Measurements from ENCODE around the gene PRRC1. TPM values are rescaled to one million over a fixed set of nuclear protein-coding genes. Genes with fewer than 3 reads are reported as not detected.

The PRRC1 gene
- total RNA-seq, 4 donors from 2014 or later: 9.7 to 17.8 (median 10.3) TPM

DNA sequence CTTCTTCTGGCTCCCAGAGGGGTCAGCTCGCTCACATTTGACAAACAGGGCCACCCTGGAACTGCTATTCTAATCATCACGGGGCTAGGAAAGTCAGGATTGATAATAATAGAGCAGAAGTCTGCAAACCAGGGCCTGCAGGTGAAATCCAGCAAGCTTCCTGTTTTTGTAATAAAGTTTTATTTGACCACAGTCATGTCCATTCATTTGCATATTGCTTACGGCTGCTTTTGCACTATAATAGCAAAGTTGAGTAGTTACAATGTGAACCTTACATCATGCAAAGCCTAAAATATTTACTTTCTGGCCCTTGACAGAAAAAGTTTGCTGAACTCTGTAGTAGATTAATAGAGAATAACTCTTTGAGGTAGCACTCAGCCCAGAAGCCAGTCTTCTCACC, 68.2 kb downstream of the PRRC1 start:
- no peak for ATAC-seq
- Histone ChIP-seq H3K36me3 (no peaks in the 10 kb centered on the region), H3K27ac (no peak overlapping the region), H3K9me3 (no peaks in the 10 kb centered on the region), H3K4me1 (peaks cover 8% of the 10 kb centered on the region in 2 donors), H3K27me3 (no peaks in the 10 kb centered on the region), H3K4me3 (no peak overlapping the region)
- no peak for TF ChIP-seq POLR2A (IDR thresholded peaks at IDR 0.05)
- TF ChIP-seq, protein P1, sequence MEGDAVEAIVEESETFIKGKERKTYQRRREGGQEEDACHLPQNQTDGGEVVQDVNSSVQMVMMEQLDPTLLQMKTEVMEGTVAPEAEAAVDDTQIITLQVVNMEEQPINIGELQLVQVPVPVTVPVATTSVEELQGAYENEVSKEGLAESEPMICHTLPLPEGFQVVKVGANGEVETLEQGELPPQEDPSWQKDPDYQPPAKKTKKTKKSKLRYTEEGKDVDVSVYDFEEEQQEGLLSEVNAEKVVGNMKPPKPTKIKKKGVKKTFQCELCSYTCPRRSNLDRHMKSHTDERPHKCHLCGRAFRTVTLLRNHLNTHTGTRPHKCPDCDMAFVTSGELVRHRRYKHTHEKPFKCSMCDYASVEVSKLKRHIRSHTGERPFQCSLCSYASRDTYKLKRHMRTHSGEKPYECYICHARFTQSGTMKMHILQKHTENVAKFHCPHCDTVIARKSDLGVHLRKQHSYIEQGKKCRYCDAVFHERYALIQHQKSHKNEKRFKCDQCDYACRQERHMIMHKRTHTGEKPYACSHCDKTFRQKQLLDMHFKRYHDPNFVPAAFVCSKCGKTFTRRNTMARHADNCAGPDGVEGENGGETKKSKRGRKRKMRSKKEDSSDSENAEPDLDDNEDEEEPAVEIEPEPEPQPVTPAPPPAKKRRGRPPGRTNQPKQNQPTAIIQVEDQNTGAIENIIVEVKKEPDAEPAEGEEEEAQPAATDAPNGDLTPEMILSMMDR (IDR thresholded peaks at IDR 0.05 in 4 of 5, conservative IDR thresholded peaks at IDR 0.05 in 1 of 5): no peak
- in situ Hi-C loops (cut with MboI; ENCODE audit: low sequenced_read_pairs in 4 of 4): no loop called here
- DNase-seq: no peak
- intact Hi-C loops (cut with DNase I; ENCODE audit: low total_unique reads): no loop called here

DNA sequence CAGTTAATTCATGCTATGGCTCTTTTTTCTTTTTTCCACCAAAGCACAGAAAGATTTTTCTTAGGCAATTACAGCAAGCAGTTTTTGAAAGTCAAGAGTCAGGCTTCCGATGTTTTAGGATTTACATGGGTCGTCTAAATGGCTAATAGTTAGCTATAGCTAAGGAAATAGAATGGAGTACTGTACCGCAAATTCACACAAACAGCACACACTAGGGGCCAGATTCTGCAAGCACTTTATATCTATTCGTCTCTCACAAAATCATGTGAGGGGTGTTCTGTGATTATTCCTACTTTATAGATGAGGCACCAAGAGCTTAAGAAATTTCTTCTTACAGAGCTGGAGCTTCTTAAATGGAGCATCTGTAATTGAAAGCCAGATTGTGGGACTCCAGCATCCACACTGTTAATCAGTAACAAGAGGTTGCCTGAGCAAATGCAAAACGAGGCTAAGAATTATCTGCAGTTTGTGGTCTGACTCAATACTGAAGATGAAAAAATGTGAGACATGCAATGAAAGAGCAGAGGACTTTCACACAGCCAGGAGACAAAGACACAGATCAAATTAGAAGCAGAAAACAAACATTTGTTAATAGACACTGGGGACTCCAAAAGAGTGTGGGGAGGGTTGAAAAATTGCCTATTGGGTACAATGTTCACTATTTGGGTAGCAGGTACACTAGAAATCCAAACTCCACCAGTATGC, 68.8 kb downstream of the PRRC1 start:
- Histone ChIP-seq H3K27me3 (no peaks in the 10 kb centered on the region), H3K4me3 (no peak overlapping the region), H3K36me3 (no peaks in the 10 kb centered on the region), H3K27ac (no peak overlapping the region), H3K4me1 (peaks cover 8% of the 10 kb centered on the region in 2 donors), H3K9me3 (no peaks in the 10 kb centered on the region)
- TF ChIP-seq POLR2A (IDR thresholded peaks at IDR 0.05): no peak
- TF ChIP-seq, protein P1 (IDR thresholded peaks at IDR 0.05 in 4 of 5, conservative IDR thresholded peaks at IDR 0.05 in 1 of 5): no peak
- intact Hi-C loops (cut with DNase I; ENCODE audit: low total_unique reads): no loop called here
- no peak for DNase-seq
- no peak for ATAC-seq
- in situ Hi-C loops (cut with MboI; ENCODE audit: low sequenced_read_pairs in 4 of 4): no loop called here

DNA sequence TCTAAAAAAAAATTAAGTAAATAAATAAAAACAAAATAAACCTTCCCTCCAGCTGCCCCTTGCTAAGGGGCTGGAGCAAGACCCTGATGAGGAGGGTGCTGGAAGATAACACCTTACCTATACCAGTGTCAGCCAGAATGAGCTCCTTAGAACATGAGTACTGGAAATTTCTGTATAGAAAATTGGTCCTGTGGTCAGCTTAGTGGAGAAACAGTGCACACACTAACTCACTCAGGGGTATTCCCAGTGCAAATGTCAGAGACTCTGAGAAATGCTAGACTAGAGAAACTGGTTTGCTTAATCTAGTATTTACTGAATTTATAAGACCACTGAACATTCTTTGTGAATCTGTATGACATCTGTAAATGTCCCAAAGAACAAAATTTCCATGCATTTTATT, 69.4 kb downstream of the PRRC1 start:
- Histone ChIP-seq H3K36me3 (no peaks in the 10 kb centered on the region), H3K27ac (no peak overlapping the region), H3K4me3 (no peak overlapping the region), H3K4me1 (peaks cover 8% of the 10 kb centered on the region in 2 donors), H3K9me3 (no peaks in the 10 kb centered on the region), H3K27me3 (no peaks in the 10 kb centered on the region)
- no peak for ATAC-seq
- in situ Hi-C loops (cut with MboI; ENCODE audit: low sequenced_read_pairs in 4 of 4): no loop called here
- intact Hi-C loops (cut with DNase I; ENCODE audit: low total_unique reads): no loop called here
- no peak for DNase-seq
- TF ChIP-seq POLR2A (IDR thresholded peaks at IDR 0.05): no peak
- TF ChIP-seq, protein P1 (IDR thresholded peaks at IDR 0.05 in 4 of 5, conservative IDR thresholded peaks at IDR 0.05 in 1 of 5): no peak

DNA sequence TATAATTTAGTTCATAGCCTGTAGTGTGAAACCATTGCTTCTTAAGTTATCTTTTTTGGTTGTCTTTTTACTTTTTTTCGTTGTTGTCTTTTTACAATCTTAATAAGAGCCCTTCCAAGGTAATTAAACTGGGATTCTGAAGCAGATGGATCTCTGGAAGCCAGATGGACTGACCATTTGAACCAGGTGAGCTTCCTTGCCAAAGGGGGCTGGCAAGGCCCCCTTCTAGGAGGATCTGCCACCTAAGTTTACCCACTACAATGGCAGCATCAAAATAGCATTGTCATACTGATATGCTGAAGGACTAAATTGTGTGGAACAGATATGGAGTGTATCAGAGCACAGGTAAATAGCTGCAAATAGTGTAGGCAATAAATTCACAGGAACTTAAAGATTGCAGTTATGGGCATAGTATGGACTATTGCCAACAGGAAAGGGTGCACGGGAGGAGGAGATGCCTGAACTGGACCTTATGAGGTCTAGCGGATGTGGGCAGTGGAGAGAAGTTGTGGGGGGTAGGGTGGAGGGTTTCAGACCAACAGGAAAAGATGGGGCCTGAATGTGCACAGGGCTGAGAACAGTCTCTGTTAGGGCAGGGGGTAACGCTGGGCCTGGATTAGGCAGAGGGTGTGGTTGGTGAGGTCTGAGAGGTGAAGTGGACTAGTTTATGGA, 69.9 kb downstream of the PRRC1 start:
- Histone ChIP-seq H3K9me3 (no peaks in the 10 kb centered on the region), H3K27me3 (no peaks in the 10 kb centered on the region), H3K4me3 (no peak overlapping the region), H3K4me1 (peaks cover 8% of the 10 kb centered on the region in 2 donors), H3K27ac (no peak overlapping the region), H3K36me3 (no peaks in the 10 kb centered on the region)
- DNase-seq (no peak), ATAC-seq (no peak)
- intact Hi-C loops (cut with DNase I; ENCODE audit: low total_unique reads) (no loop called here), in situ Hi-C loops (cut with MboI; ENCODE audit: low sequenced_read_pairs in 4 of 4) (no loop called here)
- TF ChIP-seq, protein P1 (IDR thresholded peaks at IDR 0.05 in 4 of 5, conservative IDR thresholded peaks at IDR 0.05 in 1 of 5): no peak
- TF ChIP-seq POLR2A (IDR thresholded peaks at IDR 0.05): no peak
